Measurements from ENCODE around the gene SURF6. TPM values are rescaled to one million over a fixed set of nuclear protein-coding genes. Genes with fewer than 3 reads are reported as not detected.

SURF6 gene
- total RNA-seq, 1 experiment from 2014 or later: 56.3 TPM

- H2BK12ac ChIP-seq (ENCODE audit: insufficient read length, low read depth, low read length): no peak overlapping the region
- H3K27ac ChIP-seq (ENCODE audit: insufficient read length, low read depth, low read length): no peak overlapping the region
- no peaks in the 10 kb centered on the region for H3K4me1 ChIP-seq (ENCODE audit: insufficient read depth, low read length)
- no peak overlapping the region for H2BK20ac ChIP-seq (ENCODE audit: low read depth, low read length, poor library complexity, severe bottlenecking)
- Mint-ChIP-seq H3K36me3 (ENCODE audit: insufficient read depth in 1 of 3, low read depth in 3 of 3) (peaks cover 22 to 67% (median 51%) of the 10 kb centered on the region in 3 experiments; a peak in 6 of 7 replicates), H3K9me3 (no peaks in the 10 kb centered on the region; a peak in 1 of 5 replicates), H3K4me1 (peaks cover 11 to 13% of the 10 kb centered on the region in 2 experiments), H3K4me3 (no peak overlapping the region), H3K27me3 (ENCODE audit: low read depth) (no peaks in the 10 kb centered on the region), H3K27ac (peak overlapping the region in 1 of 3 experiments; percentile 16; a peak in 1 of 7 replicates)
- no peak overlapping the region for H3K23ac ChIP-seq (ENCODE audit: insufficient read length, low read depth, low read length)
- H2BK120ac ChIP-seq (ENCODE audit: low read depth, low read length, poor library complexity, severe bottlenecking): no peak overlapping the region
- H3T11ph ChIP-seq (ENCODE audit: low read length): no peak overlapping the region
- no peak for DNase-seq
- no peaks in the 10 kb centered on the region for H4K20me1 ChIP-seq (ENCODE audit: control insufficient read depth, insufficient read depth, insufficient read length)
- no peak overlapping the region for H3K14ac ChIP-seq (ENCODE audit: insufficient read depth, low read length)
- H3K18ac ChIP-seq (ENCODE audit: insufficient read length, low read depth, low read length): no peak overlapping the region
- no peak overlapping the region for H2BK5ac ChIP-seq (ENCODE audit: insufficient read length, low read length)
- H2AK5ac ChIP-seq (ENCODE audit: insufficient read length, low read length): no peak overlapping the region
- H4K91ac ChIP-seq (ENCODE audit: insufficient read length, low read depth, low read length): no peak overlapping the region
- H3K4me2 ChIP-seq (ENCODE audit: insufficient read depth, insufficient read length, low read length): no peak overlapping the region
- H3K23me2 ChIP-seq (ENCODE audit: insufficient read length, low read depth, low read length, poor library complexity, severe bottlenecking): peaks cover 6% of the 10 kb centered on the region
- H4K8ac ChIP-seq (replicated peaks; ENCODE audit: insufficient read length, low read depth, low read length): no peak overlapping the region
- no CpG with 5 or more reads among the region's 12 CpGs for WGBS (ENCODE audit: extremely low coverage, insufficient read length, low lambda C conversion rate)
- no peaks in the 10 kb centered on the region for H3K27me3 ChIP-seq (ENCODE audit: insufficient read depth, low read length)
- H4K5ac ChIP-seq (ENCODE audit: insufficient read length, low read depth, low read length): no peak overlapping the region
- H3K4ac ChIP-seq (ENCODE audit: low read depth, low read length): no peak overlapping the region
- no peak overlapping the region for H3K56ac ChIP-seq (ENCODE audit: insufficient read length, low read depth, low read length)
- H3K79me2 ChIP-seq (ENCODE audit: insufficient read depth, low read length): peaks cover 62% of the 10 kb centered on the region; the same call in 1 of the 2 replicates
- no peak overlapping the region for H2AFZ ChIP-seq (ENCODE audit: low read length)
- TF ChIP-seq, protein P1, sequence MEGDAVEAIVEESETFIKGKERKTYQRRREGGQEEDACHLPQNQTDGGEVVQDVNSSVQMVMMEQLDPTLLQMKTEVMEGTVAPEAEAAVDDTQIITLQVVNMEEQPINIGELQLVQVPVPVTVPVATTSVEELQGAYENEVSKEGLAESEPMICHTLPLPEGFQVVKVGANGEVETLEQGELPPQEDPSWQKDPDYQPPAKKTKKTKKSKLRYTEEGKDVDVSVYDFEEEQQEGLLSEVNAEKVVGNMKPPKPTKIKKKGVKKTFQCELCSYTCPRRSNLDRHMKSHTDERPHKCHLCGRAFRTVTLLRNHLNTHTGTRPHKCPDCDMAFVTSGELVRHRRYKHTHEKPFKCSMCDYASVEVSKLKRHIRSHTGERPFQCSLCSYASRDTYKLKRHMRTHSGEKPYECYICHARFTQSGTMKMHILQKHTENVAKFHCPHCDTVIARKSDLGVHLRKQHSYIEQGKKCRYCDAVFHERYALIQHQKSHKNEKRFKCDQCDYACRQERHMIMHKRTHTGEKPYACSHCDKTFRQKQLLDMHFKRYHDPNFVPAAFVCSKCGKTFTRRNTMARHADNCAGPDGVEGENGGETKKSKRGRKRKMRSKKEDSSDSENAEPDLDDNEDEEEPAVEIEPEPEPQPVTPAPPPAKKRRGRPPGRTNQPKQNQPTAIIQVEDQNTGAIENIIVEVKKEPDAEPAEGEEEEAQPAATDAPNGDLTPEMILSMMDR (conservative IDR thresholded peaks at IDR 0.05): no peak
- H3K9me3 ChIP-seq (ENCODE audit: control insufficient read depth, low read depth, low read length): no peaks in the 10 kb centered on the region
- H2BK15ac ChIP-seq (ENCODE audit: low read depth, low read length): no peak overlapping the region
- H3K79me1 ChIP-seq (ENCODE audit: insufficient read depth, low read depth, low read length, poor library complexity, severe bottlenecking): peaks cover 34% of the 10 kb centered on the region
- no peak overlapping the region for H3K9ac ChIP-seq (ENCODE audit: extremely low read depth, insufficient read length, low read length)
Observed at GRCh38 chr9:133371261-133371711, 35.3 kb upstream of the SURF6 start.

All from H9 (cell line).